Testis (tissue), 3 donors: ENCODE results near the gene CHRNE. TPM values are rescaled to one million over a fixed set of nuclear protein-coding genes. Genes with fewer than 3 reads are reported as not detected.

Experiments used
- DNase-seq: peaks from one replicate; pipeline ENCODE4 v3.0.0-alpha.2; 2019
- H3K27ac ChIP-seq, 2 donors: fragments of 200-600 bp; sonication (generic); one replicate each; pipeline ENCODE4 v1.5.1; 2019
- H3K27me3 ChIP-seq: fragments of 200-600 bp; sonication (generic); one replicate; pipeline ENCODE4 v1.5.1; 2019
- H3K36me3 ChIP-seq: fragments of 200-600 bp; sonication (generic); one replicate; pipeline ENCODE4 v1.5.1; 2017; ENCODE audit warnings: low read depth; ENCODE audit errors: missing control alignments
- H3K4me1 ChIP-seq: fragments of 200-600 bp; sonication (generic); one replicate; pipeline ENCODE4 v1.5.1; 2019
- H3K4me3 ChIP-seq, 2 donors: fragments of 200-600 bp; sonication (generic); one replicate each; pipeline ENCODE4 v1.5.1; 2017 to 2019
- H3K9me3 ChIP-seq: fragments of 200-600 bp; sonication (generic); one replicate; pipeline ENCODE4 v1.5.1; 2017
- POLR2A ChIP-seq: fragments of 450-650 bp; IDR thresholded peaks from one replicate; pipeline ENCODE4 v1.6.1; 2017; ENCODE audit warnings: antibody characterized with exemption, mild to moderate bottlenecking, moderate library complexity
- WGBS, 2 donors: methylation state at CpG; one replicate each; pipeline ENCODE4 v1.1.5; 2018; 5-methylcytosine and 5-hydroxymethylcytosine counted together
- intact Hi-C: fragments of 100-400 bp; cut with DNase I; formaldehyde crosslinking; loops from one replicate; pipeline ENCODE4 v1.15.1; 2023; ENCODE audit warnings: low total_unique reads
- polyA plus RNA-seq: library from polyadenylated mRNA; stranded (reverse); fragments of 350-450 nt; fragmentation: Illumina TruSeq; extraction: RNeasy Lipid Tissue Mini Kit (QIAGEN cat#74804); gene quantifications from one replicate; pipeline ENCODE4 v1.2.3, GENCODE V29; 2014; ENCODE audit warnings: low read depth, low replicate concordance; ENCODE audit not compliant: insufficient read depth
- total RNA-seq, 2 donors: library from RNA; depleted of rRNA; stranded (reverse); fragments of >200 nt; gene quantifications; one replicate each; pipeline ENCODE4 v1.2.3, GENCODE V29; 2016
- TF ChIP-seq, protein P1 (sequence below), 3 experiments: fragments of 450-650 bp in 2 of 3; fragments of 200-600 bp in 1 of 3; sonication (generic) in 1 of 3; IDR thresholded peaks; one replicate each; pipeline ENCODE4 v1.5.1; 2016 to 2019; ENCODE audit warnings: antibody characterized with exemption in 3 of 3, mild to moderate bottlenecking in 2 of 3, moderate library complexity in 1 of 3

Gene CHRNE
- total and polyA plus RNA-seq, 3 donors from 2014 or later: 1.4 to 2.6 (median 1.4) TPM

- peak overlapping the region; percentile 69 for H3K4me3 ChIP-seq
- H3K27ac ChIP-seq: peak overlapping the region; percentile 83 to 97
- H3K4me1 ChIP-seq: peaks cover 20% of the 10 kb centered on the region
- intact Hi-C loops: no loop called here
- H3K27me3 ChIP-seq: no peaks in the 10 kb centered on the region
- 1 to 2% methylated on average over 23 to 29 of the region's 29 CpGs for WGBS, 2 donors
- peak; percentile 93 for DNase-seq
- H3K36me3 ChIP-seq: no peaks in the 10 kb centered on the region
- no peaks in the 10 kb centered on the region for H3K9me3 ChIP-seq
- TF ChIP-seq, protein P1, sequence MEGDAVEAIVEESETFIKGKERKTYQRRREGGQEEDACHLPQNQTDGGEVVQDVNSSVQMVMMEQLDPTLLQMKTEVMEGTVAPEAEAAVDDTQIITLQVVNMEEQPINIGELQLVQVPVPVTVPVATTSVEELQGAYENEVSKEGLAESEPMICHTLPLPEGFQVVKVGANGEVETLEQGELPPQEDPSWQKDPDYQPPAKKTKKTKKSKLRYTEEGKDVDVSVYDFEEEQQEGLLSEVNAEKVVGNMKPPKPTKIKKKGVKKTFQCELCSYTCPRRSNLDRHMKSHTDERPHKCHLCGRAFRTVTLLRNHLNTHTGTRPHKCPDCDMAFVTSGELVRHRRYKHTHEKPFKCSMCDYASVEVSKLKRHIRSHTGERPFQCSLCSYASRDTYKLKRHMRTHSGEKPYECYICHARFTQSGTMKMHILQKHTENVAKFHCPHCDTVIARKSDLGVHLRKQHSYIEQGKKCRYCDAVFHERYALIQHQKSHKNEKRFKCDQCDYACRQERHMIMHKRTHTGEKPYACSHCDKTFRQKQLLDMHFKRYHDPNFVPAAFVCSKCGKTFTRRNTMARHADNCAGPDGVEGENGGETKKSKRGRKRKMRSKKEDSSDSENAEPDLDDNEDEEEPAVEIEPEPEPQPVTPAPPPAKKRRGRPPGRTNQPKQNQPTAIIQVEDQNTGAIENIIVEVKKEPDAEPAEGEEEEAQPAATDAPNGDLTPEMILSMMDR (IDR thresholded peaks at IDR 0.05): no peak
- no peak for TF ChIP-seq POLR2A
Measured at GRCh38 chr17:4940555-4941318, 37.8 kb upstream of the CHRNE start.

GRCh38 chr17:4939796-4940554 lies 37.1 kb upstream of the CHRNE start, which contains the start of the genes RNF167 and SLC25A11:
TSS of gene RNF167 (plus strand) at chr17:4940268. CDS start at chr17:4940910, 642 bp downstream.
TSS of gene SLC25A11 (minus strand) at chr17:4940046. CDS start at chr17:4939910, 136 bp downstream.
- no peaks in the 10 kb centered on the region for H3K27me3 ChIP-seq
- H3K27ac ChIP-seq: peak within 1 kb of the TSS; percentile 83 to 97
- H3K36me3 ChIP-seq: no peaks in the 10 kb centered on the region
- TF ChIP-seq POLR2A: no peak
- TF ChIP-seq, protein P1 (IDR thresholded peaks at IDR 0.05): no peak
- peak within 1 kb of the TSS; percentile 69 for H3K4me3 ChIP-seq
- peaks cover 14% of the 10 kb centered on the region for H3K4me1 ChIP-seq
- peak; percentile 97 for DNase-seq
- intact Hi-C loops: no loop called here
- WGBS, 2 donors: 0% methylated on average over 59 to 71 of the region's 72 CpGs
- H3K9me3 ChIP-seq: no peaks in the 10 kb centered on the region

DNA sequence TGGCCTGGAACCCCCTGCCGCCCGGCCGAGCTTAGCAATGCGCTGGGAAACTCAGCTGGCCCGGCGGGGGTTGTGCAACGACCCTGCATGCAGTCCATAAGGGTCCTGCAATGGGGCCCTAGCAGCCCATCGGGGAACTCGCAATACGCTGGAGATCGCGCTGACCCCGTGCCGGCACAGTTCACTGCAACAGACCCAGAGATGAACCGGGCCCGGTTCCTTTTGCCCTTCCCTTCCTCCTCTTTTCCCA lies 36.6 kb upstream of the CHRNE start:
- peak overlapping the region; percentile 83 to 97 for H3K27ac ChIP-seq
- H3K27me3 ChIP-seq: no peaks in the 10 kb centered on the region
- no peak for DNase-seq
- TF ChIP-seq, protein P1 (IDR thresholded peaks at IDR 0.05): no peak
- TF ChIP-seq POLR2A: no peak
- H3K36me3 ChIP-seq: no peaks in the 10 kb centered on the region
- peak overlapping the region; percentile 69 for H3K4me3 ChIP-seq
- 0% methylated on average over 12 to 16 of the region's 16 CpGs for WGBS, 2 donors
- H3K9me3 ChIP-seq: no peaks in the 10 kb centered on the region
- intact Hi-C loops: no loop called here
- peaks cover 14% of the 10 kb centered on the region for H3K4me1 ChIP-seq

DNA sequence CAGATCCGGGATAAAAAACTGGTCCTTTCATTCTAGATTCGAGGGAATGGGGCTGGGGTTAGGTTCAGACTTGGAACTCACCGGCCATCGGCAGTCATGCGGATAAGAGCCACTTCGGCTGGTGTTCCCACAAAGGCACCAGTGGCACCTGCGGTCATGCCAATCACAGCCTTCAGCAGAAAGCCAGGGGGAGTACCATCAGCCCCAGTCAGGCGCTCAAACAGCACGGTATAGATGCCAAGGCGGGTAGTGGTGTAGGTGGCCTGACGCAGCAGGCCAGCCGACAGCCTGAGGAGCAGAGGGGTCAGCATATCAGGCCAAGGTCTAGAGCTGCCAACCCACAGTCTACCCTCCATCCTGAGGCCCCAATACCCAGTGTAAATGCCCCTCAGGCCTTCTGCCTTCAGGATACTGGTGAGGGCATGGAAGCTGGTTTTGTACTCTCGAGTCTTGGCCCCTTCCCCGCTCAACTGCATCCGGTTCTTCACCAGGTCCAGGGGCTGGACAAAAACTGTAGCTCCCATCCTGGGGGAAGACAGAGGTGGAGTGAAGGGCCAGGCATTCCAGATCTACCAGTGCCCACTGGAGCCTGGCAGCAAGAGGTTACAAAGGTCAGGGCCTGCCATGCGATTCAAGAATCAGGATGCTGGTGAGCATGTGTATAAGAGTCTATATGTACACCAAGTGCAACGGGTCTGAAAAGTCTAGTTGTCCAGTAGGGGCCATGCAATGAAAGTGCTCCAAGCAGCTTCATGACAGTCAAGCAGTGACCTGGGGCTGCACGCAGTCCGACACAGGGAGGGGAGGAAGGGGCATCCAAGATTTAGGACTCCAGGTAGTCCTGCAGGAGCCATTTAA lies 36.0 kb upstream of the CHRNE start:
- Histone ChIP-seq H3K27me3 (no peaks in the 10 kb centered on the region), H3K4me3 (peak overlapping the region; percentile 69), H3K9me3 (no peaks in the 10 kb centered on the region), H3K4me1 (peaks cover 14% of the 10 kb centered on the region), H3K36me3 (no peaks in the 10 kb centered on the region), H3K27ac (peak overlapping the region; percentile 83 to 97)
- TF ChIP-seq POLR2A: no peak
- TF ChIP-seq, protein P1 (IDR thresholded peaks at IDR 0.05): no peak
- intact Hi-C loops: no loop called here
- WGBS, 2 donors: 51 to 53% methylated on average over 13 to 19 of the region's 19 CpGs
- DNase-seq: no peak
